Subcutaneous adipose tissue (tissue), 4 donors: ENCODE results near the gene ACOT12. TPM values are rescaled to one million over a fixed set of nuclear protein-coding genes. Genes with fewer than 3 reads are reported as not detected.

Source experiments
- CTCF ChIP-seq: fragments of 450-650 bp; IDR thresholded peaks from one replicate; pipeline ENCODE4 v1.5.1; 2016; ENCODE audit warnings: low read depth, mild to moderate bottlenecking, control low read depth, antibody characterized with exemption, moderate library complexity
- total RNA-seq, 4 donors: library from RNA; depleted of rRNA; stranded (reverse); fragments of >200 nt; gene quantifications; one replicate each; pipeline ENCODE4 v1.1.0, GENCODE V29; 2016

ACOT12 gene
- not detected for total RNA-seq

- no peak for TF ChIP-seq CTCF
These were observed at the start of gene ACOT12 for GRCh38 chr5:81393783-81394718. ACOT12 (minus strand) TSS chr5:81394134; CDS start chr5:81394114, 20 bp downstream.

- TF ChIP-seq CTCF = no peak
These were observed 41.1 kb upstream of the ACOT12 start for GRCh38 chr5:81435023-81435422.

- TF ChIP-seq CTCF = no peak
These were observed 36.1 kb upstream of the ACOT12 start for GRCh38 chr5:81429985-81430384.

DNA sequence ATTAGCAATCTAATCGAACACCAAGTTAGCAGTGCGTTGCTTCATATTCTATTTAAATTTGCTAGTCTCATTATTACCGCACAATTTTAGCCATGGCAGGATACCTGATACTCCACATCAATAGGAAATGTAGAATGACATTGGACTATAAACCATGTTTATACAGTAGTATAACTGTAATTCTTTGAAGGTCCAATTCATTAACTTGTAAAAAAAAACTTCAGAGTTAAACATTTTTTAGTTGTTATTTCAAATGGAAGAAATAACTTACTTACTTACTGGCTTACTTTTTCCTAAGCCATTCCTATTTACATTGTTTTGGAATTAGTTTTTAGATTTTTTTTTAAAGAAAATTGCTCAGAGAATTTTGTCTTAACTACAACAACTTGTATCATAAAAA is 35.4 kb upstream of the ACOT12 start:
- no peak for TF ChIP-seq CTCF

- no peak for TF ChIP-seq CTCF
These were observed 34.9 kb upstream of the ACOT12 start for GRCh38 chr5:81428861-81429260.

DNA sequence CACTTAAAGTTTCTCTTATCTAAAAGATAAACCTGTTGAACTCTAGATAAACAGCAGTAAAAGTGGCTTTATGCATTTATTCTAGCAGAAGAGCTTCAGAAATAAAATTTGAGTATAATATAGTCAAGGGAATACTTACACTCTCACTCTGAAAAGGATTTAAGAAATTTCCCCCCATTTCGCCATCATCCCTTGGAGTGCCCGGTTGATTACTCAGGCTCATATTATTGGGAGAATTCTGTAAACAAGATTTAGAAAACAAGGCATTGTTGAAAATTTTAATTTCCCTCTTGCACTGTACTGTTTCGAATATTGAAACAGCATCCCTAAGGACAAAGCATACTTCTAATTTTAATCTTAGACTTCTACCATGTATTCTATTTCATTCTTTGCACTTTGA is 34.5 kb upstream of the ACOT12 start:
- no peak for TF ChIP-seq CTCF

GRCh38 chr5:81427566-81427965 is 33.6 kb upstream of the ACOT12 start:
- TF ChIP-seq CTCF = no peak
